HG02943 (cell line): ENCODE measurements around the gene MRPS23.
"Not testable (repeated sequence)": the region's sequence is repeated elsewhere in the genome, so short reads cannot be mapped to it uniquely, and the experiment has no call there.

Experiments used
- ATAC-seq: cut with Tn5 transposase; IDR thresholded peaks from one replicate; pipeline ENCODE4 v1.9.1; 2021; ENCODE audit warnings: mild to moderate bottlenecking, low read depth, moderate library complexity; ENCODE audit not compliant: unreplicated experiment

Gene MRPS23

GRCh38 chr17:57866319-57866718 is 16.5 kb upstream of the MRPS23 start:
- ATAC-seq, result no peak

DNA sequence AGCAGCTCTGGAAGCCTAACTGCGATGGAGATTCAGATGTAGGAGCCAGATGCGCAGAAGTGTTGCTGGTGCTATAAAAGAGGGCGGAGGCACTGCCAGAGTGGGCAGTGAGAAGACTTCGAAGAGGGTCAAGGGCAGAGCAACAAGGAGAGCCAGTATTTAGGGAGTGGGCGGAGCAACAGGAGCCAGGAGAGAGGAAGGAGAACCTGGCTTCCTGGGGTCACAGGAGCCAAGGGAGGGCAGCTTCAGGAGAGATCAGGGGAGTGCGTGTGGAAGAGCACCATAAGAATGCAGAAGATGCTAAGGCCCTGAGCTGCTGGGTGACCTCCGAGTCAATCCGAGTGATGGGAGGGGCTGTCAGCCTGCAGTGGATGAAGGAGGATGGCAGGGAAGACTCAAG is 14.4 kb upstream of the MRPS23 start:
- ATAC-seq, result no peak

- no peak for ATAC-seq
These were observed 13.1 kb upstream of the MRPS23 start for GRCh38 chr17:57862694-57863667.

DNA sequence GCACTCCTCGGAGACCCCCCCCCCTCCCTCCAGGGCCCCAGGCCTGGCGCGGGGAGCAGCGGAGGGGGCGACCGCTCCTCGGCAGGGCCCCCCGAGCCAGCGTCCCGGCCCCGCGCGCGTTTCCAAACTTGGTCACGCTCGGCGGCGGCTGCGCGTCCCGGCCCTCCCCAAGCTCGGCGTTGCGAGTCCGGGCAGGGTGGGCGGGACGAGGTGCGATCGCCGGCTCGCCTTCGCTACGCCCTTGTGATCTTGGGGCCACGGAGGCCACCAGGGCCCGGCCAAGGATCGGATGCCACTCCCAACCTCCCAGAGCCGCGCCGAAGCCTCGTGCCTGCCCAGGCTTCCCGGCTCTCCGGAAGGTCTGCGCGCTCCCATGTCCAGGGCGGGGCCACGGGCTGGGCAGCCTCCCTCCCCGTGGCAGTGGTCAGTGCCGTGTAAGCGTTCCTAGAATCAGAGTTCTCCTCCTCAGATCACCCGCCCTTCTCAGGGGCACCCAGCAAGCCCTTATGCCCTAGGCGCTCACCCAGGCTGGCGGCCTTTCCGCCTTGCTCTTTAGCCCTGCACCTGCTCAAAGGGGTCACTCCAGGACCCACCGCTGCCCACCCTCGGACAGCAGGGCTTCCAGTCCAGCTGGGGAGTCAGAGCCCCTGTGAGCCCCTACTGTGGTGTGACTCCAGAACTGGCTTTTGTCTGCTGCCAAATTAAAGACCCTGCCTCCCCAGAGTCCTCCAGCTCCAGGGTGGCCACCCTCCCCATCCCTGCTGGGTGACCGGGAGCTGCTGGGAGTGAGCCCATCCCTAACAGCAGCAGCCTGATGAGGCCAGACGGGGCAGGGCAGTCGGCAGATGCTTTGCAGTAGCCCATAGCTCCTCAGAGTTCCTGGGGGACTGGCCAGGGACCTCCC is 12.2 kb upstream of the MRPS23 start:
- no peak for ATAC-seq

- no peak for ATAC-seq
These were observed 11.4 kb upstream of the MRPS23 start for GRCh38 chr17:57861000-57861789.

- ATAC-seq, result no peak
These were observed 10.7 kb upstream of the MRPS23 start for GRCh38 chr17:57860414-57860999.

DNA sequence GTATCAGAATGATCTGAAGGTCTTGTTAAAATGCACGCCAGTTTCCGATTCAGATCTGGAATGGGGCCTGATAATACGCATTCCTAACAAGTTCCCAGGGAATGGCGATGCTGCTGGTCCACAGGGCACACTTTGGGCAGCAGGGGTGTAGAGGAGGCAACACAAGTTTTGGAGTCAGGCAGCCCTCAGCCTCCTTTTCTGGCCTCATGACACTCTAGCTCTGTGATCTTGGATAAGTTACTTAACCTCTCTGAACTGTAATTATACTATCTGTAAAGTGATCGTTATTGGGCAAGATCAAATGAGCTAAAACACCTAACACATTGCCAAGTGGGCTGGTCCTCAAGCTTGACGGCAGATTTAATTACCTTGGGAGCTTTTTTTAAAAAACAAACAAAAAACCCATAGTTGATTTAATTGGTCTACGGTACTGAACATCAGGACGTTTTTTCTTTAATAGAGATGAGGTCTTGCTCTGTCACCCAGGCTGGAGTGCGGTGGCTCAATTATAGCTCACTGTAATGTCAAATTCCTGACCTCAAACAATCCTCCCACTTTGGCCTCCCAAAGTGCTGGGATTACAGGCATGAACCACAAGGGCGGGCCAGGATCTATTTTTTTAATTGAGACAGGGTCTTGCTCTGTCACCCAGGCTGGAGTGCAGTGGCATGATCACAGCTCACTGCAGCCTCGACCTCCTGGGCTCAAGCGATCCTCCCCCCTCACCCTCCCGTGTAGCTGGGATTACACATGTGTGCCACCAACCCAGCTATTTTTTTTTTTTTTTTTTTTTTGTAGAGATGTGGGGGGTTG is 10.0 kb upstream of the MRPS23 start:
- ATAC-seq, result no peak

DNA sequence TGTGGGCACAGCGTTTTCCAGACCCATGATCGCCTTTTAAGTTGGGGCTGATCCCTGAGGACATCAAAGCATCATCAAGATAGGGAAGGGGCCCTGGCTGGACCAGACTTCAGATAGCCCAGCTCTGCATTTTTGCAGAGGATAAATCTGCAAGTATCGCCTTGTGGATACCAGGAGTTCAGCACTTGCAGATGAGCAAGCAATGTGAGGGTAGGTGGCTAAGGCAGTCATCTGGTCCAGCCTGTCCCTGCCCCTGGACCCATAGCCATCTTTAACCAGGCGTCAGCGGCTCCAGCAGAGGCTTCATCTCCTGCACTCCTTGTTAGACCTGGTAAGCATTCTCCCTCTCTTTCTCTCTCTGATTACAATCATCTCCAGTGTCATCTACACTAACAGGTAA is 9.0 kb upstream of the MRPS23 start:
- no peak for ATAC-seq

DNA sequence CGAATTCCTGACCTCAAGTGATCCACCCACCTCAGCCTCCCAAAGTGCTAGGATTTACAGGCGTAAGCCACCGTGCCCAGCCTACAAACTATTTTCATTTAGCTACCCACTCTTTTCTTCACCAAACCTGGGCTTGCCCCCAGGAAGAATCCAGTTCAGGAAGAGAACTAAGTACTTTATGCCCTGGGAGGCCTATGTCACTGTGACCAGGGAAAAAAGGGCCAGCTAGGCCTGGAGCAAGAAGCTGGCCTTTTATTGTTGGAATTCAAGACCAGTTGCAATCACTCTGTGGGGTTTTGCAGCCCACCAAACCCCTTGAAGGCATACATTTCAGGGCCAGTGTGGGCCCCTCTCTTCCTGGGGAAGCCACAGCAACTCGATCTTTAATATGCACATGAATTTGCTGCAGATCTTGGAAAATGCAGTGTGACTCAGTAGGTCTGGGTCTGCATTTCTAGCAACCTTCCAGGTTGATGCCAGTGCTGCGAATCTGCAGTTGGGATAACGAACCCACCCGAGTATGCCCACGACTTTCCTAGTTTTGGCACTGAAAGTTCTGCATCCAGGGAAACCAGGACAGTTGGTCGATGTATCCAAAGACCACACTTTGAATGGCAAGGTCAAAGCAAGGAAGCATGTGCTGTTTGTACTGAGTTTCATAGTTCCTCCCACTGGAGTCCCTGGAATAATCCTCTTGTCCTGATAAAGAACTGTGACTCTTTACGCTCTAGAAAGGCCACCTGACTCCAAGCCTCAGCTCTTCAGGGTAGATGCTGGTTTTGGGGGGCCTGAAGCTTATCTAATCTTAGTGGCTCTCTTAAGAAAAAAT is 7.2 kb upstream of the MRPS23 start:
- ATAC-seq, result no peak

DNA sequence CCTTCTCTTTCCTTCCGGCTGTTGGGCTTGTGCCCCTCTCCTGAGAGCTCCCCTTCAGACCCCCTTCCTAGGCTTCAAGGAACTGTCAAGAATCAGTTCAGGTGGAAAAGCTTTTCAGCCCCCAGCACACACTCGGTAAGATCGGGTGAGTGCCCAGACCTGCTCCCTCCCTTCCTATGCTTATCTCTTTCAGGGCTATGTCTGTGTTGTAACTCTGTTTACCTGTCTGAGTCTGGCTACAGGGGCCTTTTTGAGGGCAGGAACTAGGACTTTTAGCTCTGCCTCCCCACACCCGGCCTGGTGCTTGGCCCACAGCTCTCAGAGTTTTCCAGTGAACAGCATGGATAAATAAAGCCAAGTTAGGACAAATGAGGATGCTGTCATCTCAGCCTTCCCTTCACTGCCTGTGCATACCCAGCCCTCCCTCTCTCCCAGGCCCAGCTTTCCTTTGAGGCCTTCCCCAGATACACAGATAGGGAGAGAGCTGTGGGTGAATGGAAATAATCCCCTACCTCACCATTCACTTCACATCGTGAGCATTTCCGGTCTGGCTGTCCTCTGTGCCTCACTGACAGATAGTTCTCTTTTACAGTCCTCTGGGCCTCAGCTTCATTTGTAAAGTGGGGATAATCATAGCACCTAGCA is 5.7 kb upstream of the MRPS23 start:
- ATAC-seq, result no peak

GRCh38 chr17:57853695-57854094 is 3.9 kb upstream of the MRPS23 start:
- no peak for ATAC-seq

- no peak for ATAC-seq
These were observed 3.1 kb upstream of the MRPS23 start for GRCh38 chr17:57852955-57853328.

- no peak for ATAC-seq
These were observed 2.5 kb upstream of the MRPS23 start for GRCh38 chr17:57852092-57852954.

- no peak for ATAC-seq
These were observed 526 bp downstream of the MRPS23 start for GRCh38 chr17:57849163-57849873.

GRCh38 chr17:57846056-57846945 is 3.5 kb downstream of the MRPS23 start:
- ATAC-seq, result not testable (repeated sequence)
